ENCODE results near the gene SHISA5. TPM values are rescaled to one million over a fixed set of nuclear protein-coding genes. Genes with fewer than 3 reads are reported as not detected.
A peak's percentile ranks its signal among the peaks of the same experiment; 100 is the strongest.
"Not testable (repeated sequence)": the region's sequence is repeated elsewhere in the genome, so short reads cannot be mapped to it uniquely, and the experiment has no call there.

SHISA5 gene, protein sequence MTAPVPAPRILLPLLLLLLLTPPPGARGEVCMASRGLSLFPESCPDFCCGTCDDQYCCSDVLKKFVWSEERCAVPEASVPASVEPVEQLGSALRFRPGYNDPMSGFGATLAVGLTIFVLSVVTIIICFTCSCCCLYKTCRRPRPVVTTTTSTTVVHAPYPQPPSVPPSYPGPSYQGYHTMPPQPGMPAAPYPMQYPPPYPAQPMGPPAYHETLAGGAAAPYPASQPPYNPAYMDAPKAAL
- 163 TPM for total RNA-seq
- long read RNA-seq, transcript SHISA5-208 (6 exons, 2,250 nt) = minor isoform, 7 of 408 reads
- long read RNA-seq, transcript SHISA5-206 (4 exons, 1,839 nt) = minor isoform, 157 of 408 reads
- long read RNA-seq, transcript SHISA5-201 (6 exons, 2,369 nt) = major isoform, 179 of 408 reads
- long read RNA-seq, partial matches to known transcripts = 13 of 408 reads
- long read RNA-seq, other reads (novel, unspliced or antisense) = 48 of 408 reads

GRCh38 chr3:48504051-48504946 lies at the start of gene SHISA5:
SHISA5 (minus strand) TSS chr3:48504174; CDS start chr3:48504094, 80 bp downstream.
- peaks cover 21% of the 10 kb centered on the region for H3K4me1 ChIP-seq
- H3K27me3 ChIP-seq = no peaks in the 10 kb centered on the region
- H3K36me3 ChIP-seq = no peaks in the 10 kb centered on the region
- peak within 1 kb of the TSS; percentile 67 for H3K4me3 ChIP-seq
- intact Hi-C loops (cut with DNase I) = no loop called here
- TF ChIP-seq, protein P1, sequence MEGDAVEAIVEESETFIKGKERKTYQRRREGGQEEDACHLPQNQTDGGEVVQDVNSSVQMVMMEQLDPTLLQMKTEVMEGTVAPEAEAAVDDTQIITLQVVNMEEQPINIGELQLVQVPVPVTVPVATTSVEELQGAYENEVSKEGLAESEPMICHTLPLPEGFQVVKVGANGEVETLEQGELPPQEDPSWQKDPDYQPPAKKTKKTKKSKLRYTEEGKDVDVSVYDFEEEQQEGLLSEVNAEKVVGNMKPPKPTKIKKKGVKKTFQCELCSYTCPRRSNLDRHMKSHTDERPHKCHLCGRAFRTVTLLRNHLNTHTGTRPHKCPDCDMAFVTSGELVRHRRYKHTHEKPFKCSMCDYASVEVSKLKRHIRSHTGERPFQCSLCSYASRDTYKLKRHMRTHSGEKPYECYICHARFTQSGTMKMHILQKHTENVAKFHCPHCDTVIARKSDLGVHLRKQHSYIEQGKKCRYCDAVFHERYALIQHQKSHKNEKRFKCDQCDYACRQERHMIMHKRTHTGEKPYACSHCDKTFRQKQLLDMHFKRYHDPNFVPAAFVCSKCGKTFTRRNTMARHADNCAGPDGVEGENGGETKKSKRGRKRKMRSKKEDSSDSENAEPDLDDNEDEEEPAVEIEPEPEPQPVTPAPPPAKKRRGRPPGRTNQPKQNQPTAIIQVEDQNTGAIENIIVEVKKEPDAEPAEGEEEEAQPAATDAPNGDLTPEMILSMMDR (IDR thresholded peaks at IDR 0.05) = no peak
- H3K9me3 ChIP-seq = no peaks in the 10 kb centered on the region
- ATAC-seq (peak; percentile 89), DNase-seq (peak; percentile 89)
- H3K27ac ChIP-seq = peak within 1 kb of the TSS; percentile 91

DNA sequence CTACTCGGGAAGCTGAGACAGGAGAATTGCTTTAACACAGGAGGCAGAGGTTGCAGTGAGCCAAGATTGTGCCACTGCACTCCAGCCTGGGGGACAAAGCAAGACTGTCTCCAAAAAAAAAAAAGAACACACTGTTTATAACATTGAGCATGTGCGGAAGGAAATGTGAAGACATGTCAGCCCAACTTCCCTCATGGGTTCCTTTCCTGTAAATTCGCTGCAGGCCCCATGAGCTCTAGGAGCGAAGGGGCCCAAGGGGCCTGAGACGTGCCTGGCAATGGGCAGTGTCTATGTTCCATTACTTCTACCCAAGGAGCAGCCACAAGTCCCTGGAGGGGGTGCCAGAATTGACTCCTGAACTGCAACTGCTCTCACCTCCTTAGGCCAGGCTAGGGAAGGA lies 49.4 kb upstream of the SHISA5 start:
- no peaks in the 10 kb centered on the region for H3K9me3 ChIP-seq
- no peak overlapping the region for H3K27ac ChIP-seq
- H3K4me1 ChIP-seq = peaks cover 15% of the 10 kb centered on the region
- DNase-seq = no peak
- TF ChIP-seq, protein P1 (IDR thresholded peaks at IDR 0.05) = no peak
- H3K36me3 ChIP-seq = no peaks in the 10 kb centered on the region
- H3K4me3 ChIP-seq = no peak overlapping the region
- H3K27me3 ChIP-seq = no peaks in the 10 kb centered on the region
- intact Hi-C loops (cut with DNase I) = no loop called here
- no peak for ATAC-seq

- intact Hi-C loops (cut with DNase I) = no loop called here
- Histone ChIP-seq H3K9me3 (no peaks in the 10 kb centered on the region), H3K4me3 (no peak overlapping the region), H3K27ac (no peak overlapping the region), H3K27me3 (no peaks in the 10 kb centered on the region), H3K36me3 (no peaks in the 10 kb centered on the region), H3K4me1 (peaks cover 8% of the 10 kb centered on the region)
- TF ChIP-seq, protein P1 (IDR thresholded peaks at IDR 0.05) = no peak
- ATAC-seq = no peak
- peak; percentile 65 for DNase-seq
Observed at GRCh38 chr3:48552111-48552951, 48.4 kb upstream of the SHISA5 start.

- H3K4me3 ChIP-seq; H3K27me3 ChIP-seq; H3K36me3 ChIP-seq; H3K4me1 ChIP-seq; ATAC-seq; intact Hi-C loops (cut with DNase I); H3K27ac ChIP-seq; DNase-seq; H3K9me3 ChIP-seq: not testable (repeated sequence)
Observed at GRCh38 chr3:48551651-48552050, 47.7 kb upstream of the SHISA5 start.

- intact Hi-C loops (cut with DNase I) = loop anchor here (2.0 to 10.0 kb wide), 2 partner anchors 84 to 274 kb away; no protein-coding TSS in a partner anchor
- Histone ChIP-seq H3K27me3 (no peaks in the 10 kb centered on the region), H3K36me3 (no peaks in the 10 kb centered on the region), H3K4me1 (no peaks in the 10 kb centered on the region), H3K27ac (no peak overlapping the region), H3K9me3 (no peaks in the 10 kb centered on the region), H3K4me3 (no peak overlapping the region)
- DNase-seq (peak; percentile 90), ATAC-seq (peak; percentile 96)
- TF ChIP-seq, protein P1 (IDR thresholded peaks at IDR 0.05) = peak; percentile 96
Observed at GRCh38 chr3:48548729-48549705, 45.0 kb upstream of the SHISA5 start.

Measured in upper lobe of right lung (tissue), 1 donor.